Thyroid gland (tissue), 4 donors: Measurements from ENCODE around the gene GABRD.

Experiments used
- CTCF ChIP-seq, 6 experiments: fragments of 200-600 bp in 3 of 6; fragments of 450-650 bp in 3 of 6; sonication (generic) in 3 of 6; IDR thresholded peaks; one replicate each; pipeline ENCODE4 v1.5.1; 2016 to 2019; ENCODE audit warnings: antibody characterized with exemption in 6 of 6, mild to moderate bottlenecking in 2 of 6, inconsistent platforms in 1 of 6, moderate library complexity in 1 of 6
- POLR2A ChIP-seq, 2 donors: fragments of 450-650 bp; IDR thresholded peaks; one replicate each; pipeline ENCODE4 v1.6.1; 2017; ENCODE audit warnings: antibody characterized with exemption in 2 of 2, mild to moderate bottlenecking in 2 of 2, moderate library complexity in 1 of 2

GRCh38 chr1:1986451-1987141 is 32.5 kb upstream of the GABRD start:
- TF ChIP-seq CTCF (IDR thresholded peaks at IDR 0.05) (no peak), POLR2A (IDR thresholded peaks at IDR 0.05) (no peak)
